DMS 273 treated with DMSO at 0.1 percent for 48 hours (cell line): ENCODE data around the gene IQGAP3.
"Not testable (repeated sequence)": the region's sequence is repeated elsewhere in the genome, so short reads cannot be mapped to it uniquely, and the experiment has no call there.

Source experiments
- DNase-seq: peaks from one replicate; lab custom pipeline; 2025; lab: John Stamatoyannopoulos, UW

IQGAP3 gene

DNA sequence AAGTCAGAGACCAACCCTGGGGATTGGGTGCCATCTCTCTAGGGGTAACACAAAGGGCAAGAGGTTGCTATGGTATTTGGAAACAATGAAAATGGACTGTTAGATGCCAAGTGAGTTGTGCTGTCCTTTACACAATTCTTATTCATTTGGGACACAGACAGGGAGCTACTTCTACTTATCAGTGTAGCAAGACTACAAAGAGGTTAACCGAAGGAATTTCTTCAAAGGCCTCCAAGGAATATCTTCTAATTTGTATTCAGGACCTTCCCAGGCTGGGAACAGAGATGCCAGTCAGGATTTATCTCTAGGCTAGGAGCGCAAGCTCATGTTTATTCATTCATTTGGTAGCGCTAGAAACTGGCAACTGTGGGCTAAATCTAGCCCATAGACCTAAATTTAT, 21.8 kb upstream of the IQGAP3 start:
- no peak for DNase-seq

DNA sequence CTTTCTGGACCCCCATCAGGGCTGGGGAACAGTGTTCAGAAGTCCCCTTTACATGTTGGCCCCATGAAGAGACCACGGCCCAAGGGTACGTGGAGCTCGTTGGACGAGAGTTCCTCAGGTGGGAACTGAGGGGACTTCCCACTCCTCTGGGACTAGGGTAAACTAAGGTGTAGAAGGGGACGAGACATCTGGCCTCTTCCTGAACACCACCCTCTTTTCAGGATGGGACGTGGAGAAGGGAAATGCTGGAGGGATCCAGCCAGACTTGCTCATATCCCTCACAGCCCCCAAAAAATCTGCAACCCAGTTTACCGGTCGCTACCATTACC, 21.3 kb upstream of the IQGAP3 start:
- DNase-seq: no peak

DNA sequence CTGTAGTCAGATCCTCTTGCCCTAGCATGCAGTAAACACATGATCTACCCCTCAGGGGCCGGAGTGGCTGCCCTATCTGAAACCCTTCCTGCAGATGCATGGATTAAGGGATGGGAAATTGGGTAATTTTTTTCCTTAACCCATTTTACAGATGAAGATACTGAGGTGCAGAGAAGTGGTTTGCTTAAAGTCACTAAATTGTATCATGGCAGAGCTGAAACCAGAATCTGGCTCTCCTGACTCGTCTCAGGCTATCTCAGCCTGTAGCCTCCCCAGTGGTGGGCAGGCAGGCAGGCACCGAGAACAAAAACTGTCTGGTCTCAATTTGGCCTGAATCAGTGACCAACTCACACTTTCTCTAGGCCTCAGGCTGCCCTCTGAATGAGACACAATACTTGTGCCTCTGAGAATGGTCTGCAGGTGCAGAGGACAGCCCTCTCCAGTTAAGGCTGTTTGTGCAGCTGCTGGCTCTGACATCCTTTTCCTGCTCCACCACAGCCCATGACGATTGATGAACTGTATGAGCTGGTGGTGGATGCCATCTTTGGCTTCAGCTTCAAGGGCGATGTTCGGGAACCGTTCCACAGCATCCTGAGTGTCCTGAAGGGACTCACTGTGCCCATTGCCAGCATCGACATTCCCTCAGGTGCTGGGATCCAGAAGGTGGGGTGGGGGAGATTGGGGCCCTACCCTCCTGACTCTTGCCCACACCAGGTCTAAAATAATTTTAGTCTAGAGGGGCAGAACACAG, 20.7 kb upstream of the IQGAP3 start:
- no peak for DNase-seq

DNA sequence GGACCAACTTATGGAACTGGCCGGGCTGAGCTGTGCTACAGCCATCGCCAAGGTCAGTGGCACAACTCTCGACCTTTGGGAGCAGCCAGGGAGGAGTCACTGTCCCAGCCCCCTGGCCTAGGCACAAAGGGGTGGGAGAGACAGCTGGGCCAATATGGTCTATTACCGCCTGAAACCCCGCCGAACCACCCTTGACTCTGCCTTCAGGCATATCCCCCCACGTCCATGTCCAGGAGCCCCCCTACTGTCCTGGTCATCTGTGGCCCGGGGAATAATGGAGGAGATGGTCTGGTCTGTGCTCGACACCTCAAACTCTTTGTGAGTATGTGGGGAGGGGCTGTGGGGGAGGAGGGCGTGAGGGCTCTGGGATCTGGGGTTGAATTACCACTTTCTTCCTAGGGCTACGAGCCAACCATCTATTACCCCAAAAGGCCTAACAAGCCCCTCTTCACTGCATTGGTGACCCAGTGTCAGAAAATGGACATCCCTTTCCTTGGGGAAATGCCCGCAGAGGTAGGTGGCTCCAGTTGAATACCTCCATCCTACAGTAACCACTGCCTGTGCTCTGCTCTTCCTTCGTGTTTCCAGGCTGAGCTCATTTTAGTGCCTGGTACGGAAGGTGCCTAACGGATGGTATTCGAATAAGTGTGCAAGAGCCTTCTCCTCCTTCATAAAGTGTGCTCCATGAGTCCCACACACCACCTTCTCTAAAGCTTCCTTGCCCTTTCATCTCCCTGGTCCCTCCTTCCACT, 20.0 kb upstream of the IQGAP3 start:
- no peak for DNase-seq

DNA sequence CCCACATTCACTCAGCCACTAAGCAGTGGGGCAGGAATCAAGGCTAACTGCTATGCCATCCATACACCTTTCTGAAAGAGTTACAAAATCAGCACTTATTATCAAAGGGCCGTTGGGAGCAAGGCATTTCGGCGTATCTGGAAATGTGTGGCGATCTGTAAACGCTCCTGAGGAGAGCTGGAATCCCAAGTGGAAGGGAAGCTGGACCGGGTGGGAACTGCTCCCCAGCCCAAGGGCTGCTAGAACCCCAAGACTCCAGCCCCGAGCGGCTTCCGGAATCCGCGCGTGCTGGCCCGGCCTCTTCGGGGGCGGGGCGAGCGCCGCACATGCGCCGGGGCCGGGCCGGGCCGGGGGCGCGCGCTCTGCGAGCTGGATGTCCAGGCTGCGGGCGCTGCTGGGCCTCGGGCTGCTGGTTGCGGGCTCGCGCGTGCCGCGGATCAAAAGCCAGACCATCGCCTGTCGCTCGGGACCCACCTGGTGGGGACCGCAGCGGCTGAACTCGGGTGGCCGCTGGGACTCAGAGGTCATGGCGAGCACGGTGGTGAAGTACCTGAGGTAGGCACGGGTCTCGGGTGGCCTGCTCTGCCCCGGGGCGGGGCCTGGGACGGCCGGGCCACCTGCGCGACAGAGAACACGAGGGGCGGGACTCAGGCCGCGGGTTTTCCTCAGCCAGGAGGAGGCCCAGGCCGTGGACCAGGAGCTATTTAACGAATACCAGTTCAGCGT, 19.2 kb upstream of the IQGAP3 start, which contains the start of gene NAXE:
Gene NAXE, plus strand, starts transcription at position 345 of the 726 bp plus-strand sequence. Its CDS starts 29 bp downstream, at position 374.
- peak; percentile 55 for DNase-seq

DNA sequence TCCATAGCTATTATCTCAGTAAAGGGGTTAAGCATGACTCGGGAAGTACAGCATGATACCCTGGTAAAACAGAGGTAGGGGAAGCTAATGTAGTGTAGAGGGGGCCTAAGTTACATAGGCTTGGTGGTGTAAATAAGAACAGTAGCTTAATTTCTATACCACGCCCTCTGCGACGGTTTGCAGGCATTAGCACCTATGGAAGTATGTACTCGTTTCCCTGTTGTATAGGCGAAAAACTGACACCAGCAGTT, 18.7 kb upstream of the IQGAP3 start:
- DNase-seq: no peak

DNA sequence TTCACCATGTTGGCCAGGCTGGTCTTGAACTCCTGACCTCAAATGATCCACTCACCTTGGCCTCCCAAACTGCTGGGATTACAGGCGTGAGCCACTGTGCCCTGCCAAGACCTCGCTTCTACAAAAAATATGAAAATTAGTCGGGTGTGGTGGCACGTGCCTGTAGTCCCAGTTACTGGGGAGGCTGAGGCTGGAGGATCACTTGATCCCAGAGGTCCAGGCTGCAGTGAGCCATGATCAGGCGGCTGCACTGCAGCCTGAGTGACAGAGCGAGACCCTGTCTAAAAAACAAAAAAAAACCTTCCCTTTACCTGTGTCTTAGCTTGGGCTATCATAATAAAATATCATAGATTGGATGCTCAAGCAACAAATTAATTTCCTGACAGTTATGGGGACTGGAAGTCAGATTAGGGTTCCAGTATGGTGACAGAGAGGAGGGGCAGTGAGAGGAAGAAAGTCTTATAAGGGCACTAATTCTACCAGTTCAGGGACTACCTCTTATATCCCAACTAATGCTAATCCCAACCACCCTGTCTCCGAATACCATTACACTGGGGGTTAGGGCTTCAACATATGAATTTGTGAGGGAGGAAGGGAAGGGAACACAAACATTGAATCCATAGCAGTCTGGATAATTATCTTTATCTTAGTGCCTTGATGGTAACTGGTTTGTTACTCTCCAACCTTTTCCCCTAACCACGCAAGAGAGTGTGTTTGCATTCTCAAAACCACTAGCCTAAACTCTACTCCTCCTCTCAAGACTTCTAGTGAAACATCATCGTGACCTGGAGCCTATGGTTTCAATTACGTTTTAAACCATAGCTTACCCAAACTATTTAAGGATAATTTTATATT, 18.2 kb upstream of the IQGAP3 start:
- DNase-seq: no peak

DNA sequence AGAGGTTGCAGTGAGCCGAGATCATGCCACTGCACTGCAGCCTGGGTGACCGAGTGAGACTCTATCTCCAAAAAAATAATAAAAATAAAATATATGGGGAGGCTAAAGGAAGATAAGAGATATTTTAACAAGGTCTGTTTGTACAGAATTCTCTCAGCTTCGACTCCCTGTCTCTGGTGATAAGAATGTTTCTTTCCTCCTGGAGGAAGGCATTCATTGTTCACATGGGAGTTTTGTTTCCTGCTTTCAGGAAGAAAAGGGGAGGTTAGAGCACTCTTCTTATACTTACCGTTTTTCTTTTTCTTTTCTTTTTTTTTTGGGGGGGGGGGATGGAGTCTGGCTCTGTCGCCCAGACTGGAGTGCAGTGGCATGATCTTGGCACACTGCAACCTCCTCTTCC, 17.2 kb upstream of the IQGAP3 start:
- no peak for DNase-seq

DNA sequence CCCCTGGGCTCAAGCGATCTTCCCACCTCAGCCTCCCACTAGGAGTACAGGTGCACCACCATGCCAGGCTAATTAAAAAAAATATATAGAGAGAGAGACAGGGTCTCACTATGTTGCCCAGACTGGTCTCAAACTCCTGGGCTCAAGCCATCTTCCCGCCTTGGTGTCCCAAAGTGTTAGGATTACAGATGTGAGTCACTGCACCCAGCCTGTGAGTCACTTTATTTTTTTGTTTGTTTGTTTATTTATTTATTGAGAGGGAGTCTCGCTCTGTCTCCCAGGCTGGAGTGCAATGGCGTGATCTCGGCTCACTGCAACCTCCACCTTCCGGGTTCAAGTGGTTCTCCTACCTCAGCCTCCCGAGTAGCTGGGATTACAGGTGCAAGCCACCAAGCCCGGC, 15.6 kb upstream of the IQGAP3 start:
- DNase-seq: not testable (repeated sequence)

DNA sequence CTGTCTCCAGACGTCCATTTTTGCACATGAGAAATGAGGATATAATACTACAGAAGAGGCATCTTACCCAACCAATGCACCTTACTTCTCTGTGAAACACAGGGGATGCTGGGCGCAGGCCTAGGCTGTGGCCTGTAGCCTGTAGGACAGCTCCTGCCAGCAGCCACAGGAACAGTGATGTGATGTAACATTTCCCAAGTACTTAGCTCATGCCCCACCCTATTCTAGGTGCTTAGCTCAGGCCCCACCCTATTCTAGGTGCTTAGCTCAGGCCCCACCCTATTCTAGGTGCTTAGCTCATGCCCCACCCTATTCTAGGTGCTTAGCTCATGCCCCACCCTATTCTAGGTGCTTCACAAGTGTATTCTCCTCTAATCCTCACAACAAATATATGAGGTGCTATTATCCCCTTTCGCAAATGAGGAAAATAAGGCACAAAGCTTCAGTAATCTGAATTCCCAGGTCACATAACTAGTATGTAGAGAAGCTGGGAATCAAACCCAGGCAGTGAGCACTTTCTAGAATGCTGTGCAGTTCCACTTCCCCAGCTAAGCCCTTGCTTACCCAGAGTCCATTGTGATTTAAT, 14.6 kb upstream of the IQGAP3 start:
- no peak for DNase-seq

DNA sequence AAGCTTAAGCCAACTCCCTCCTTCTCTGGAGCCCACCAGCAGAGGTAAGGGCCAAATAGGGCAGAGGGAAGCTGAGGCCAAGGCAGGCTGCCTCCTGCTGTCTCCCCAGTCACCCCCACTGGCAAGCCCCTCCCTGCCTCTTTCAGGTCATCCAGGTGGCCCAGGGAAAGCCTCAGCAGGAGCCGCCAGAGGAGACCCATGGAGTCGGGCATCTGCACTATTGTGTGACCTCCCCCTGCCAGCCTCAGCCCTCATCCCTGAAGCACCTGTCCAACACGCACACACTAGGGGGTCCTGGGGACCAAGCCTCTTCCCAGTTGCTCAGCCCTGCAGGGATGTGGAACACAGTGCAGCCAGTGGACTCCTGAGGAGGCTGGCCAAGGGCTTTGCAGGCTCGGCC, 14.0 kb upstream of the IQGAP3 start:
- DNase-seq: no peak

DNA sequence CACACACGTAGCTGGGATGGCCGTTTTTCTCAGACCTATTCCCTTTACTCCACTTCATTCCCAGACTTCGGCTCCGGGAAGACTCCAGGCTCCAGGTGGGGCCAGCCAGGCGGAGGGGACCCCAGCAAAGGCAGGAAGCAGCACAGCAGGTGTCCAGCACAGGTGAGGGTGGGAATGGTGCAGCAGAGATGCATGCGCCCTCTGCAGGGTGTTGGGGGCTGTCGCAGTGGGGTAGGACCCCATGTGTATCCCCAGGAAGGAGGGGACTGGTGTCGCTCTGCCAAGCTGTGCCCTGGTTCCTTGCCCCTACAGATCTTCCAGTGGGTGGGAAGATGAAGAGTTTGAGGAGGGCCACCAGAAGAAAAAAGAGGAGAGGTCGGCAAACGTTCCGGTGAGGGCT, 12.4 kb upstream of the IQGAP3 start:
- no peak for DNase-seq

DNA sequence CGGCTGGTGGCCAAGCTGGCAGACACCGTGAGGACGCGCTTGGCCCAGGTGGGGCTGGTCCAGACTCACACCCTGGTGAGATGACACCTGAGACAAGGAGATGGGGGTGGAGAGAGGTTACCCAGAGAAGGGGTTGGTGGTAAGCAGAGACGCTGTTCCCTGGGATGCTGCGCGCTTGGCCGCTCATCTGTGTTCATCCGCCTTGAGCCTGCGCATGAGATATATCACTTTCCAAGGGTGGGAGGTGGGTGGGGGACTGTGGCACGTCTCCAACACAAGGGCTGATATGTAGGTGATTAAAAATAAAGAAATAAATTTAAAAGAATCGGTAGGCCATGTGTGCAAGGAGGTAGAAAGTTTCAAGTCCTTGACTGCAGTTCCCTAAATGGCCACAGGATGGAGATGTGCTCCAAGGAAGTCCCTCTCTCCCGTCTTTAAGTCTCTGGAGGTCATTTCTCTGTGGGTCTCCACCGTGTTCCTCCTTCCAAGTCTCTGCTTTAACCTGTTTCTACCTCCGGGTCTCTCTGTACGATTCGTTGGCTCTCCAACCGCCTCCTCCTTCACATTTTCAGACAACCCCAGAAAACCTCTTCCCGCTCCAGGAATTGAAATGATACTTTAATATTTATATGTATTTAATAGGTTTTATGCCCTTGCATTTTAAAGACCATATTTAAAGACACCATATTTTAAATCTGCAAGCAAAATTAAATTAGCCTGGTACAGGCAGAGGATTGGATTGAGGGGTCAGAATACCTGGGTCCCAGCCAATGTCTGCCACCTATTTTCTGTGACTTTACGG, 11.7 kb upstream of the IQGAP3 start:
- DNase-seq: peak; percentile 34

DNA sequence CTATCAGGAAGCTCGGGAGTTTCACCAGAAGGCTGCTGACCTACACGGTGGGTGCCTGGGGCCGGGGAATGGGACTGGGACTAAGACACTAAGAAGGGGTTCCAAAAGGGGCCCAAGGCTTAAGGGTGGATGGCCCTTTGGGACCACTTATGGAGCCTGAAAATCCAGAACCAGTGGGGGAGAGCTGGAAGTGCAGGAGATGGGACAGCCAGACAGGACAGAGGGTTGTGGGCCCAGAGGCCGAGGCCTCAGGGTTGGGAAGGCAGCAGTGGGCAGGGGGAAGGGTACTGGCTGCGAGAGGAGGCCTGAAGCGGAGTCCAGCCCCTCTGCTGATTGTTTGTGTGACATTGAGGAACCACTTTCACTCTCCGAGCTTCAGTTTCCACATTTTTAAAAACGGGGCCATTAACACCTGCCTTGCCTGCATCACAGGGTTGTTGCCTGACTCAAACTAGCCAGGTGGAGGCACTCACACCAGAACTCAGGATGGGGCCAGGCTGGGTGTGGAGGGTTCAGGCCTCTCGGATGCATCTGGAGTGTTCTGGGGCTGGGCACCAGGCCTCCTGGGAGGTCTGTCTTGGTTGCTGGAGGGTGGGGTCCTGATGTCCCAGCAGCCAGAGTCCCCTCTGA, 10.1 kb upstream of the IQGAP3 start:
- no peak for DNase-seq

DNA sequence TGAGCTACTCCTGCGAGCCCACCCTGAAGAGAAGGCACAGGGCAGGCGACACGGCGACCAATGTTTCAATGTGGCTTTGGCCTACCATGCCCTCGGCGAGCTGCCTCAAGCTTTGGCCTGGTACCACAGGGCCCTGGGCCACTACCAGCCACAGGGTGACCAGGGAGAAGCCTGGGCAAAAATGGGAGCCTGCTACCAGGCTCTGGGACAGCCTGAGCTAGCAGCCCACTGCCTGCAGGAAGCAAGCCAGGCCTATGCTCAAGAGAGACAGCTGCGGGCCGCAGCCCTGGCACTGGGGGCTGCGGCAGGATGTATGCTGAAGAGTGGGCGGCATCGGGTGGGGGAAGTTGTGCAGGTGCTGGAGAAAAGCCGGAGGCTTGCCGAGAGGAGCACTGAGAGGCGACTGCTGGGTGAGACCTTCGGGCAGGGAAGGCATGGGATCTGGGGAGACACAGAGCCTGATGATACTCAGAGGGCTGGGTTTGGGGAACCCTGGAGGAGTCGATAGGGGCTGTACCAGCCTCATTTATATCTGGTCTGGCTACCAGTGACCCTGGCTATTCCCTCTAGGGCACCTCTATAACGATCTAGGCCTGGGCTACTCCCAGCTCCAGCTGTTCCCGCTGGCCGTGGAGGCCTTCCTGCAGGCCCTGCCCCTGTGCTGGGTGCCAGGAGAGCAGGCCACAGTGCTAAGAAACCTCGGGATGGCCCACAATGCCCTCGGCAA, 9.5 kb upstream of the IQGAP3 start:
- DNase-seq: no peak

DNA sequence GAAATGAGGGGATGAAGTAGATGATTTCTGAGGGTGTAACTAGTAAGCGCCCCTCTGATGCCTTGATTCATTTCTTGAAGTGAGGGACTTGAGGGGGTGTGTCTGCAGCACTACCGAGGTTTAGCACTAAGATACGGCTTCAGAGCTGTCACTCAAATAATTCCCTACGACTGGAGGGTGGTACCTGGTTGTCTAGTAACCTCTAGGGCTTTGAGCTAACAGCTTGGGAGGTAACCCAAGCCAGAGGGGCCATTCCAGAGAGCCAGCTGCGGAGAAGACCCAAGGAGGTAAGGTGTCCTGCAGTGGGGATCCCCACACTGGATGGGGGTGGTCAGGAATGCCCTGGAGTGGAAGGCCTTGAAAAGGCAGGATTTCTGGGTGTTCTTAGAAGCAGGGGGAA, 7.1 kb upstream of the IQGAP3 start, which contains the start of gene TTC24:
Gene TTC24, plus strand, starts transcription at position 252 of the 400 bp plus-strand sequence. CDS start 1,642 bp downstream, outside the sequence.
- DNase-seq: no peak

DNA sequence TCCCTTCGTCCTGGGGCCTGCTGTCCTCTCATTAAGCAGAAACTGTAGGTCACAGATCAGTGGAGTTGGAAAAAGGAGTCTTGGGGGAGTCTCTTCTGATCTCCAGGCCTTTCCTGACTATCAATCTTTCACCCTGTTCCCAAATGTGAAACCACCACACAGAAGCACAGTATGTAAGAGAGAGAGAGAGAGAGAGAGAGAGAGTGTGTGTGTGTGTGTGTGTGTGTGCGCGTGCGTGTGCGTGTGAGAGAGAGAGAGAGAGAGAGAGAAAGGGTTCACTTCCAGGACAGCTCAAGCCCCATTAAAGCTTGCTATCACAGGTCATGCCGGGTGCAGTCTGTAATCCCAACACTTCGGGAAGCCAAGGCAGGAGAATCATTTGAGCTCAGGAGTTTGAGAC, 5.7 kb upstream of the IQGAP3 start:
- no peak for DNase-seq

DNA sequence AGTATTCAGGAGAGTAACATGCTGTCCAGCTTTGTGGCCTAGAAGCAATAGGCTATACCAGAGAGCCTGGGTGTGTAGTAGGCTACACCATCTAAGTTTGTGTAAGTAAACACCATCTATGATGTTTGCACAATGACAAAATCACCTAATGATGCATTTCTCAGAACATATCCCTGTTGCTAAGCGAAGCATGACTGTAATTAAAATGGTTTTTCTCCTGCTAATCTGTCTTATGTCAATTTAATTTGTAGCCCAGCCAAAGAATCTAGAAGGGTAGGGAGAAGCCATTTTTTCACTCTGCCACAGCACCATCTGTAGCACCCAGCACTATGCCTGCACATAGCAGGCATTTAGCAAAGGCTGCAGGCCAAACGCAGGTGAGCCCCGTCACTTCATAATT, 5.2 kb upstream of the IQGAP3 start:
- no peak for DNase-seq

DNA sequence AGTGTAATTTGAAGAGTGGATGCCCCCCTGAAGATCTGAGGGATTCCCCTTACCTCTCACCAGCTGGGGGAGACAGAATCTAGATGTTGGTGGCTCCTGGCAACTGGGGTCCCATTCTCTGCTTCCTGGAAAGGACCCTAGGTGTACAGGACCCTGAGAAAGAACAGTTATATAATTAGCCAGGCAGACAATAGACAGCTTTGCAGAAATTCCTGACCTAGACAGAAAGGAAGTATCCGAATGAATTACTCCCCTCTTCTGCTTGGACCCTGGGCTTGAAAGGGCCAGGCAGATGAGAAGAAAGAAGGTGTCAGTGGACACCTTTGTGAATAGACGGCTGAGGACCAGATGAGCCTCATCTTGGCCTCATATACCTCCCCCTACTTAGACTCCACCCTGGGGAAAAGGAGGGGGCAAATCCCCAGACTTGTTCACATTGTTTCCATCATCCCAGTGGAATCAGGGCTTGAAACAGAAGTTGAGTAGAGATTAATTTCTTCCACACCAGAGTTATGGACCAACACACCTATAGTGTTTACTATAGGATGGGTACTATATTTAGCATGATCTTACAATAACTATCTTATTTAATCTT, 1.8 kb upstream of the IQGAP3 start:
- no peak for DNase-seq

DNA sequence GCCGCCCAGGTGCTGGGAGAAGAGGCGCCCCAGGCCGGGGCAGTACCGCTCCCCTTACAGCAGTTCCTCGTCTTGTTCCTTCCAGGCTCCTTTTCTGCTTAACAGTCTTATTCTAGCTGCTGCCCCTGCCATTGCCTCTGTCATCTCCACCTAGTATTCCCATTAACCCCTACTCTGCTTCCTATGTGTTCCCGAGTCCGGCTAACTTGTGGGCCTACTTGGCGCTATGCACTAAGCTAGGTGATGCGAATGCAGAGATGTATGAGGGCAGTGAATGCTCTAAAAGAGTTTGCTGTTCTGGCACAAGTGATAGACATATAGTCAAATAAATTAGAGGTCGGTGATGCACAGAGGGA, 276 bp upstream of the IQGAP3 start:
- DNase-seq: no peak
